Thyroid gland (tissue), 4 donors: ENCODE data around the gene WWC2.

ENCODE experiments used
- POLR2A ChIP-seq, 2 donors: fragments of 450-650 bp; IDR thresholded peaks; one replicate each; pipeline ENCODE4 v1.6.1; 2017; ENCODE audit warnings: antibody characterized with exemption in 2 of 2, mild to moderate bottlenecking in 2 of 2, moderate library complexity in 1 of 2
- TF ChIP-seq, protein P1 (sequence below), 6 experiments: fragments of 200-600 bp in 3 of 6; fragments of 450-650 bp in 3 of 6; sonication (generic) in 3 of 6; IDR thresholded peaks; one replicate each; pipeline ENCODE4 v1.5.1; 2016 to 2019; ENCODE audit warnings: antibody characterized with exemption in 6 of 6, mild to moderate bottlenecking in 2 of 6, inconsistent platforms in 1 of 6, moderate library complexity in 1 of 6

DNA sequence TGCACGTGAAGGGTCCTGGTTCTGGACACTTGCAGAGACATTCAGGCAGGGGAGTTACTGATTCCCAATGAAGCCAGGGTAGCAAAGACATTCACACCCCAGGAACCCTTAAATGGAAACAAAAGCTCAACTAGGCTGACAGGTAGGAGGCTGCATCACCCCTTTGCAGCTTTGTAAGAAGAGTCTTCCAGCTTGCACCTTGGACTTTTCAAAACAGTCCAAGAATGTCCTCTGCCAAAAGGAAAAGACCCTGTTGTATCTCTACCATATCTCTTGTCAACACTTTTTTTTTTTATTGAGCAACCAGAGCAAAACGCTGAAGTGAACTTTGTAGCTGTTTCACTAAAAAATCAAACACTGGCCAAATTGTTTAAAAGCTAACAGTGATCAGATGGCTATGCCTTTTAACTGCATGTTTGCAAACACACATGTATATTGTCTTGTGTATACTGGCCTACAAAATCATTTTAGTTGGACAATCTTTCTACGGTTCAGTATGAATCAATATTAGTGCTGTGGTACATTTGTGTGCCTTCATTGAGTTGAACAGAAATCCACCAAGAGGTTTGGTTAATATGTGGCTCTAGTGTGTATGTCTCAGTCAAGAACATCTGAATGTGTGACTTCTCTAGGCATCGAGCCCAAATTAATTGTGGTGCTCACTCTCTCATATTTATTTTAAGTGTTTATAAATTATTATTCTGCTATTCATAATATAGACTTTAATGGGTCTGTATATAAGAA is 18.5 kb upstream of the WWC2 start:
- TF ChIP-seq POLR2A (IDR thresholded peaks at IDR 0.05) = no peak
- TF ChIP-seq, protein P1, sequence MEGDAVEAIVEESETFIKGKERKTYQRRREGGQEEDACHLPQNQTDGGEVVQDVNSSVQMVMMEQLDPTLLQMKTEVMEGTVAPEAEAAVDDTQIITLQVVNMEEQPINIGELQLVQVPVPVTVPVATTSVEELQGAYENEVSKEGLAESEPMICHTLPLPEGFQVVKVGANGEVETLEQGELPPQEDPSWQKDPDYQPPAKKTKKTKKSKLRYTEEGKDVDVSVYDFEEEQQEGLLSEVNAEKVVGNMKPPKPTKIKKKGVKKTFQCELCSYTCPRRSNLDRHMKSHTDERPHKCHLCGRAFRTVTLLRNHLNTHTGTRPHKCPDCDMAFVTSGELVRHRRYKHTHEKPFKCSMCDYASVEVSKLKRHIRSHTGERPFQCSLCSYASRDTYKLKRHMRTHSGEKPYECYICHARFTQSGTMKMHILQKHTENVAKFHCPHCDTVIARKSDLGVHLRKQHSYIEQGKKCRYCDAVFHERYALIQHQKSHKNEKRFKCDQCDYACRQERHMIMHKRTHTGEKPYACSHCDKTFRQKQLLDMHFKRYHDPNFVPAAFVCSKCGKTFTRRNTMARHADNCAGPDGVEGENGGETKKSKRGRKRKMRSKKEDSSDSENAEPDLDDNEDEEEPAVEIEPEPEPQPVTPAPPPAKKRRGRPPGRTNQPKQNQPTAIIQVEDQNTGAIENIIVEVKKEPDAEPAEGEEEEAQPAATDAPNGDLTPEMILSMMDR (IDR thresholded peaks at IDR 0.05) = no peak
